Measurements from ENCODE around the gene TTF2.

The TTF2 gene

DNA sequence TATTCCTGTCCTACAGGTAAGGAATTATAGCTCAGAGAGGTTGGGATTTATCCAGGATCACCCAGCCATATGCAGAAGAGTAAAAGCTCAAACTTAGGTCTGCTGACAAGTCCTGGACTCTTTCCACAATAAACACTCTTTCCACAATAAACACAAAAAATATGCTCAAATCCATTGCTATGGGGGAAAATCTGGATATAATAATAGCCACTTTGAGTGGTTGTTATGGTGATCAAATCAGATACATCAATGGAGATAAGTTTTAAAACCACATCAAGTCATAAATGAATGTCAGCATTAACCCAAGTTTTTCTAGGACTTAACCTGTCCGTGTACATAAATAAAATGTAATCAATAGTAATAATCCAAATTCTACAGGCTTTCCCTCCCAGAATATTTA lies 22.3 kb upstream of the TTF2 start:
- no peak overlapping the region for H3K4me2 ChIP-seq (ENCODE audit: low read depth, low read length, poor library complexity, severe bottlenecking)
- TF ChIP-seq, protein P1, sequence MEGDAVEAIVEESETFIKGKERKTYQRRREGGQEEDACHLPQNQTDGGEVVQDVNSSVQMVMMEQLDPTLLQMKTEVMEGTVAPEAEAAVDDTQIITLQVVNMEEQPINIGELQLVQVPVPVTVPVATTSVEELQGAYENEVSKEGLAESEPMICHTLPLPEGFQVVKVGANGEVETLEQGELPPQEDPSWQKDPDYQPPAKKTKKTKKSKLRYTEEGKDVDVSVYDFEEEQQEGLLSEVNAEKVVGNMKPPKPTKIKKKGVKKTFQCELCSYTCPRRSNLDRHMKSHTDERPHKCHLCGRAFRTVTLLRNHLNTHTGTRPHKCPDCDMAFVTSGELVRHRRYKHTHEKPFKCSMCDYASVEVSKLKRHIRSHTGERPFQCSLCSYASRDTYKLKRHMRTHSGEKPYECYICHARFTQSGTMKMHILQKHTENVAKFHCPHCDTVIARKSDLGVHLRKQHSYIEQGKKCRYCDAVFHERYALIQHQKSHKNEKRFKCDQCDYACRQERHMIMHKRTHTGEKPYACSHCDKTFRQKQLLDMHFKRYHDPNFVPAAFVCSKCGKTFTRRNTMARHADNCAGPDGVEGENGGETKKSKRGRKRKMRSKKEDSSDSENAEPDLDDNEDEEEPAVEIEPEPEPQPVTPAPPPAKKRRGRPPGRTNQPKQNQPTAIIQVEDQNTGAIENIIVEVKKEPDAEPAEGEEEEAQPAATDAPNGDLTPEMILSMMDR (IDR thresholded peaks at IDR 0.05; ENCODE audit: insufficient read depth, low read length, poor library complexity, severe bottlenecking): no peak
- TF ChIP-seq EZH2phosphoT487 (conservative IDR thresholded peaks at IDR 0.05; ENCODE audit: low read length): no peak
- no peak overlapping the region for H3K9ac ChIP-seq (ENCODE audit: low read length)
- H3K27me3 ChIP-seq (ENCODE audit: low read length): no peaks in the 10 kb centered on the region
- 0 out of 2 replicates have a peak, but pooled peaks cover 1% of the 10 kb centered on the region for H3K36me3 ChIP-seq (ENCODE audit: low read length)
- no peak overlapping the region for H2AFZ ChIP-seq (ENCODE audit: low read depth, low read length, severe bottlenecking)
- no peaks in the 10 kb centered on the region for H3K9me3 ChIP-seq (ENCODE audit: insufficient read depth, low read length)
- no peak overlapping the region for H3K4me3 ChIP-seq (ENCODE audit: insufficient read depth, low read length, poor library complexity, severe bottlenecking)
- no peaks in the 10 kb centered on the region for H3K9me2 ChIP-seq (replicated peaks; ENCODE audit: insufficient read depth, low read length)
- no peak overlapping the region for H3K27ac ChIP-seq (ENCODE audit: low read depth, low read length)
- no peaks in the 10 kb centered on the region for H4K20me1 ChIP-seq (ENCODE audit: low read depth, low read length)
- no peaks in the 10 kb centered on the region for H3F3A ChIP-seq (ENCODE audit: insufficient read depth)
- no peaks in the 10 kb centered on the region for H3K79me2 ChIP-seq (ENCODE audit: insufficient read depth, low read length)

DNA sequence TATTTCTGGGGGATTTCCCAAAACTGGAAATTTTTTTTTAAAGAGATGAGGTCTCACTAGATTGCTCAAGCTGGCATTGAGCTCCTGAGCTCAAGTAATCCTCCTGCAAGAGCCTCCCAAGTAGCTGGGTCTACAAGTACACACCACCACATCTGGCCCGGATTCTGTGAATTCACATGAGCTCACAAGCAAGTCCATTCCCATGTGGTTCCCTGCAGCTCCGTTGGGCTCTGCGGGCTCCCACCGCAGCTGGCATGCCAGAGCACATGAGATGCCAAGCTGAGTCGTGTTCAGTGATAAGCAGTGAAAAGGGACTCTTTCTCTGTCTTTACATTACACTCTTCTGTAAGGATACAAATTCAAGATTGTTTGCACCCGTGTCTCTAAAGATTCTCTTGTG lies 21.9 kb upstream of the TTF2 start:
- Histone ChIP-seq H3K9me2 (replicated peaks; ENCODE audit: insufficient read depth, low read length) (no peaks in the 10 kb centered on the region), H3K9me3 (ENCODE audit: insufficient read depth, low read length) (no peaks in the 10 kb centered on the region), H3K27ac (ENCODE audit: low read depth, low read length) (no peak overlapping the region), H3K4me2 (ENCODE audit: low read depth, low read length, poor library complexity, severe bottlenecking) (no peak overlapping the region), H2AFZ (ENCODE audit: low read depth, low read length, severe bottlenecking) (no peak overlapping the region), H3F3A (ENCODE audit: insufficient read depth) (no peaks in the 10 kb centered on the region), H3K27me3 (ENCODE audit: low read length) (no peaks in the 10 kb centered on the region), H3K36me3 (ENCODE audit: low read length) (0 out of 2 replicates have a peak, but pooled peaks cover 4% of the 10 kb centered on the region), H3K79me2 (ENCODE audit: insufficient read depth, low read length) (no peaks in the 10 kb centered on the region), H3K9ac (ENCODE audit: low read length) (no peak overlapping the region), H3K4me3 (ENCODE audit: insufficient read depth, low read length, poor library complexity, severe bottlenecking) (no peak overlapping the region), H4K20me1 (ENCODE audit: low read depth, low read length) (no peaks in the 10 kb centered on the region)
- TF ChIP-seq EZH2phosphoT487 (conservative IDR thresholded peaks at IDR 0.05; ENCODE audit: low read length): no peak
- TF ChIP-seq, protein P1 (IDR thresholded peaks at IDR 0.05; ENCODE audit: insufficient read depth, low read length, poor library complexity, severe bottlenecking): no peak

DNA sequence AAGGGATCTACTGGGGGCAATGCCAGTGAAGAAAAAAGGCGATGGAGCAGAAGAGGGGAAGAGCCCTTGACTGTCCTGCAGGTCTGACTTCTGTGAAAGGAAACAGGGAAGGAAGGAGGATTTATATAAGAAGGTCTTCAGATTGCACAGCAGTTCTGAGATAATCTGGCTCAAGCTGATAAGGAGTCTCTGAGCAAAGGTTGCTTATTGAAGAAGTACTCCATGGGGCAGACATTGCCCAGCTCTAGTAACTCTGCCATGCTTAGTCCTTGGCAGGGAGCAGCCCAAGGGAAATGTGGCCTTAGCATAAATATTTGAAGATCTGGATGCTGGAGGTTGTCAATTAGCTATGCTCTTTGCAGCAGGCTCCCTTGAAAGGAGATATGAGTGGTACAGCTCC lies 15.9 kb upstream of the TTF2 start:
- H3K9ac ChIP-seq (ENCODE audit: low read length): no peak overlapping the region
- no peaks in the 10 kb centered on the region for H3K79me2 ChIP-seq (ENCODE audit: insufficient read depth, low read length)
- H3K36me3 ChIP-seq (ENCODE audit: low read length): peaks cover 7% of the 10 kb centered on the region; the same call in 1 of the 2 replicates
- H2AFZ ChIP-seq (ENCODE audit: low read depth, low read length, severe bottlenecking): no peak overlapping the region
- H3K4me2 ChIP-seq (ENCODE audit: low read depth, low read length, poor library complexity, severe bottlenecking): no peak overlapping the region
- no peaks in the 10 kb centered on the region for H3K9me3 ChIP-seq (ENCODE audit: insufficient read depth, low read length)
- H4K20me1 ChIP-seq (ENCODE audit: low read depth, low read length): no peaks in the 10 kb centered on the region
- TF ChIP-seq EZH2phosphoT487 (conservative IDR thresholded peaks at IDR 0.05; ENCODE audit: low read length): no peak
- TF ChIP-seq, protein P1 (IDR thresholded peaks at IDR 0.05; ENCODE audit: insufficient read depth, low read length, poor library complexity, severe bottlenecking): no peak
- H3K27me3 ChIP-seq (ENCODE audit: low read length): no peaks in the 10 kb centered on the region
- H3K27ac ChIP-seq (ENCODE audit: low read depth, low read length): no peak overlapping the region
- no peaks in the 10 kb centered on the region for H3F3A ChIP-seq (ENCODE audit: insufficient read depth)
- H3K4me3 ChIP-seq (ENCODE audit: insufficient read depth, low read length, poor library complexity, severe bottlenecking): no peak overlapping the region
- no peaks in the 10 kb centered on the region for H3K9me2 ChIP-seq (replicated peaks; ENCODE audit: insufficient read depth, low read length)
